Inflammatory macrophage treated with lipopolysaccharide for 1 hour (primary cell): ENCODE results near the gene FAM236C.
"Not testable (repeated sequence)": the region's sequence is repeated elsewhere in the genome, so short reads cannot be mapped to it uniquely, and the experiment has no call there.

Source experiments
- DNase-seq, 2 donors: peaks; one replicate each; pipeline ENCODE4 v3.0.0-alpha.2; 2020 to 2022

FAM236C gene

GRCh38 chrX:72912315-72912714 is at the start of gene FAM236C:
FAM236C (plus strand) TSS chrX:72912615; CDS start chrX:72912715, 100 bp downstream.
- not testable (repeated sequence) for DNase-seq

- not testable (repeated sequence) for DNase-seq
These were observed 29.5 kb upstream of the FAM236C start for GRCh38 chrX:72882898-72883297.

- DNase-seq, result not testable (repeated sequence)
These were observed 22.7 kb upstream of the FAM236C start for GRCh38 chrX:72889740-72890139.

GRCh38 chrX:72916096-72916495 is 3.7 kb downstream of the FAM236C start:
- DNase-seq, result not testable (repeated sequence)

GRCh38 chrX:72932283-72932682 is 19.9 kb downstream of the FAM236C start:
- not testable (repeated sequence) for DNase-seq

GRCh38 chrX:72936455-72936854 is 24.0 kb downstream of the FAM236C start:
- DNase-seq, result not testable (repeated sequence)

GRCh38 chrX:72936882-72937455 is 24.6 kb downstream of the FAM236C start:
- DNase-seq, result not testable (repeated sequence)

- DNase-seq, result not testable (repeated sequence)
These were observed 25.5 kb downstream of the FAM236C start, which contains the start of gene FAM236A for GRCh38 chrX:72937906-72938305. FAM236A (plus strand) TSS chrX:72938206; CDS start chrX:72938263, 57 bp downstream.

GRCh38 chrX:72942272-72942671 is 29.9 kb downstream of the FAM236C start:
- DNase-seq, result not testable (repeated sequence)

GRCh38 chrX:72943035-72943818 is 30.8 kb downstream of the FAM236C start:
- DNase-seq, result not testable (repeated sequence)

GRCh38 chrX:72943819-72944169 is 31.4 kb downstream of the FAM236C start, which contains the start of gene DMRTC1:
DMRTC1 (minus strand) TSS chrX:72943837; CDS start chrX:72875694, 68,143 bp downstream.
- not testable (repeated sequence) for DNase-seq

GRCh38 chrX:72959971-72960370 is 47.6 kb downstream of the FAM236C start:
- DNase-seq, result not testable (repeated sequence)
